ENCODE data around the gene TTC7B.
"Not testable (repeated sequence)": the region's sequence is repeated elsewhere in the genome, so short reads cannot be mapped to it uniquely, and the experiment has no call there.

TTC7B gene

GRCh38 chr14:90531497-90531896 lies 284.7 kb downstream of the TTC7B start:
- no peak overlapping the region for H3K4me3 ChIP-seq (ENCODE audit: insufficient read depth, low read length, poor library complexity, severe bottlenecking)
- H3F3A ChIP-seq (ENCODE audit: insufficient read depth): no peaks in the 10 kb centered on the region
- H3K36me3 ChIP-seq (ENCODE audit: low read length): no peaks in the 10 kb centered on the region
- no peaks in the 10 kb centered on the region for H3K27me3 ChIP-seq (ENCODE audit: low read length)
- H3K9me2 ChIP-seq (replicated peaks; ENCODE audit: insufficient read depth, low read length): no peaks in the 10 kb centered on the region
- no peaks in the 10 kb centered on the region; the same call in 1 of the 2 replicates for H3K9me3 ChIP-seq (ENCODE audit: insufficient read depth, low read length)
- no peak overlapping the region for H2AFZ ChIP-seq (ENCODE audit: low read depth, low read length, severe bottlenecking)
- no peaks in the 10 kb centered on the region for H3K79me2 ChIP-seq (ENCODE audit: insufficient read depth, low read length)
- TF ChIP-seq CTCF (IDR thresholded peaks at IDR 0.05; ENCODE audit: insufficient read depth, low read length, poor library complexity, severe bottlenecking): no peak
- TF ChIP-seq EZH2phosphoT487 (conservative IDR thresholded peaks at IDR 0.05; ENCODE audit: low read length): no peak
- no peak overlapping the region for H3K9ac ChIP-seq (ENCODE audit: low read length)
- no peaks in the 10 kb centered on the region for H4K20me1 ChIP-seq (ENCODE audit: low read depth, low read length)
- no peak overlapping the region for H3K4me2 ChIP-seq (ENCODE audit: low read depth, low read length, poor library complexity, severe bottlenecking)
- no peak overlapping the region for H3K27ac ChIP-seq (ENCODE audit: low read depth, low read length)

GRCh38 chr14:90530523-90530922 lies 285.7 kb downstream of the TTC7B start:
- Histone ChIP-seq H3F3A (ENCODE audit: insufficient read depth) (no peaks in the 10 kb centered on the region), H3K4me2 (ENCODE audit: low read depth, low read length, poor library complexity, severe bottlenecking) (no peak overlapping the region), H3K79me2 (ENCODE audit: insufficient read depth, low read length) (no peaks in the 10 kb centered on the region), H3K36me3 (ENCODE audit: low read length) (no peaks in the 10 kb centered on the region), H3K9ac (ENCODE audit: low read length) (no peak overlapping the region), H3K27me3 (ENCODE audit: low read length) (no peaks in the 10 kb centered on the region), H3K9me2 (replicated peaks; ENCODE audit: insufficient read depth, low read length) (no peaks in the 10 kb centered on the region), H4K20me1 (ENCODE audit: low read depth, low read length) (no peaks in the 10 kb centered on the region), H3K27ac (ENCODE audit: low read depth, low read length) (no peak overlapping the region), H2AFZ (ENCODE audit: low read depth, low read length, severe bottlenecking) (no peak overlapping the region), H3K4me3 (ENCODE audit: insufficient read depth, low read length, poor library complexity, severe bottlenecking) (no peak overlapping the region), H3K9me3 (ENCODE audit: insufficient read depth, low read length) (no peaks in the 10 kb centered on the region; the same call in 1 of the 2 replicates)
- no peak for TF ChIP-seq CTCF (IDR thresholded peaks at IDR 0.05; ENCODE audit: insufficient read depth, low read length, poor library complexity, severe bottlenecking)
- no peak for TF ChIP-seq EZH2phosphoT487 (conservative IDR thresholded peaks at IDR 0.05; ENCODE audit: low read length)

- no peak overlapping the region for H3K4me3 ChIP-seq (ENCODE audit: insufficient read depth, low read length, poor library complexity, severe bottlenecking)
- no peaks in the 10 kb centered on the region for H3K9me2 ChIP-seq (replicated peaks; ENCODE audit: insufficient read depth, low read length)
- H3K79me2 ChIP-seq (ENCODE audit: insufficient read depth, low read length): no peaks in the 10 kb centered on the region
- no peaks in the 10 kb centered on the region for H3K27me3 ChIP-seq (ENCODE audit: low read length)
- no peak overlapping the region for H3K27ac ChIP-seq (ENCODE audit: low read depth, low read length)
- H2AFZ ChIP-seq (ENCODE audit: low read depth, low read length, severe bottlenecking): no peak overlapping the region
- H3K9me3 ChIP-seq (ENCODE audit: insufficient read depth, low read length): no peaks in the 10 kb centered on the region; the same call in 1 of the 2 replicates
- no peak overlapping the region for H3K4me2 ChIP-seq (ENCODE audit: low read depth, low read length, poor library complexity, severe bottlenecking)
- H3F3A ChIP-seq (ENCODE audit: insufficient read depth): no peaks in the 10 kb centered on the region
- H3K36me3 ChIP-seq (ENCODE audit: low read length): no peaks in the 10 kb centered on the region
- no peak overlapping the region for H3K9ac ChIP-seq (ENCODE audit: low read length)
- TF ChIP-seq CTCF (IDR thresholded peaks at IDR 0.05; ENCODE audit: insufficient read depth, low read length, poor library complexity, severe bottlenecking) (no peak), EZH2phosphoT487 (conservative IDR thresholded peaks at IDR 0.05; ENCODE audit: low read length) (no peak)
- no peaks in the 10 kb centered on the region for H4K20me1 ChIP-seq (ENCODE audit: low read depth, low read length)
Measured at GRCh38 chr14:90527978-90528377, 288.3 kb downstream of the TTC7B start.

GRCh38 chr14:90526536-90526935 lies 289.7 kb downstream of the TTC7B start:
- H3K79me2 ChIP-seq (ENCODE audit: insufficient read depth, low read length); H3K9me2 ChIP-seq (replicated peaks; ENCODE audit: insufficient read depth, low read length); H3K27me3 ChIP-seq (ENCODE audit: low read length); H4K20me1 ChIP-seq (ENCODE audit: low read depth, low read length); H3K4me3 ChIP-seq (ENCODE audit: insufficient read depth, low read length, poor library complexity, severe bottlenecking); H3K9ac ChIP-seq (ENCODE audit: low read length); H3K9me3 ChIP-seq (ENCODE audit: insufficient read depth, low read length); H3F3A ChIP-seq (ENCODE audit: insufficient read depth); H3K27ac ChIP-seq (ENCODE audit: low read depth, low read length); H3K4me2 ChIP-seq (ENCODE audit: low read depth, low read length, poor library complexity, severe bottlenecking); H2AFZ ChIP-seq (ENCODE audit: low read depth, low read length, severe bottlenecking); H3K36me3 ChIP-seq (ENCODE audit: low read length): not testable (repeated sequence)

GRCh38 chr14:90525353-90526028 lies 290.7 kb downstream of the TTC7B start:
- H3K27ac ChIP-seq (ENCODE audit: low read depth, low read length); H3K36me3 ChIP-seq (ENCODE audit: low read length); H3K9me2 ChIP-seq (replicated peaks; ENCODE audit: insufficient read depth, low read length); H3K9me3 ChIP-seq (ENCODE audit: insufficient read depth, low read length); H3F3A ChIP-seq (ENCODE audit: insufficient read depth); H3K4me2 ChIP-seq (ENCODE audit: low read depth, low read length, poor library complexity, severe bottlenecking); H4K20me1 ChIP-seq (ENCODE audit: low read depth, low read length); H3K9ac ChIP-seq (ENCODE audit: low read length); H3K79me2 ChIP-seq (ENCODE audit: insufficient read depth, low read length); H3K27me3 ChIP-seq (ENCODE audit: low read length); H3K4me3 ChIP-seq (ENCODE audit: insufficient read depth, low read length, poor library complexity, severe bottlenecking); H2AFZ ChIP-seq (ENCODE audit: low read depth, low read length, severe bottlenecking): not testable (repeated sequence)

All from SU-DHL-6 (cell line).